ENCODE data around the gene PHC2.

PHC2 gene

DNA sequence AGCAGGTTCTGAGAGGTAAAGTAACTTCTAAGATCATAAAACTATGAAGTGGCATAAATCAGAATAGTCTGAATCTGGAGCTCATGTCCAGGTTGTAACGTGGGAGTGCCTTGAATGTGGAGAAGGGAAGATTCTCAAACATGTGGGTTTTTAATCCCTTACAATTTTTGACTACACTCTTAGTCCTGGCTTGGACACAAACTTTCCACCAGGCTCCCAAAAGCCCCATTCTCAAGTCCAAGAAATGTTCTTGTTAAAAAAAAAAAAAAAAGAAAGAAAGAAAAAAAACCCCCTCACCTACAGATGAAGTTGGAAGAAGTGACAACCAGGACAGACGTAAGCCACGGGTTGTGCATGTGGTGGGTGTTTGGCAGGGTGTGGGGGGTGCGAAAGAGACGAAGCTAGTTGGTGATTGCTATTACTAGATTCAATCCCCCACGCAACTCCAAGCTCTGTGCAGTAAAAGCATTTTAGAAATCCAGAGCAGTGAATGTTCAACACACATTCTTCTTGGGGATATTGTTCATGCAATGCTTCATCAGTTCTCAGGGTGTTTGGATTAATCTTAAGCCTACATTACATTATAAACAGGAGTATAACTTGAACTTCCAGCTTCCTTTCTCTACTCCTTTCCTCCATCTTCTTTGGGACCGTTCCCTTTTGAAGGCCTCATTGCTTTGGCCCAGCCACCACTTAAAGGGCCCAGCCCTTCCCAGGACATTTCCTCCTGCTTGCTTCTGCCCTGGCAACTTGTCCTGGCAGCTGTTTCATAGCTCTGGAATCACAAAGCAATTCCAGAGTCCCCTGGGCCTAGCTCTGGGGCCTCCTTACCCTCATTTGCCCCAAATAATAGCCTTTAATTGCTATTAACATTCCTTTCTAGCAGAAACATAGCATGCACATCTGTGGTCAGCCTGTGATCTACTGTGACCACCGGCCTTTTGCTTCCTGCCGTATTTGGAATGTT lies 41.8 kb downstream of the PHC2 start:
- peak; percentile 94 for DNase-seq

DNA sequence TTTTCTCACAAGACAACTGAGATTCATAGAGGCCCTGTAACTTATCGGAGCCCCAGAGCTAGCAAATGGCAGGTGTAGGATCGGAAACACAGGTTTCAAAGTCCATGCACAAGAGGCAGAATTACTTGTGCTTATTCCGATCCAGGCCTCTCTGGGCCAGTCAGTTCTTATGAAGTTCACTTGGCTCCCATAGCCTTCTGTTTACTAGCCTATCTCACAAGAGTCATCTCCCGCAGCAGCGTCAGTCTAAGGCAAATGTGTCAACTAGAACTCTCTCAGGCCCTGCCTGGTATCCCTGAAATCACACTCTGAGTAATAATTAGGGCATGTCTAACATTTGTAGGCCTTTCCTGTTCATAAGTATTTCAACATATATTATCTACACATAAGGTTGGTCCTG lies 43.3 kb downstream of the PHC2 start:
- DNase-seq, result peak; percentile 82

DNA sequence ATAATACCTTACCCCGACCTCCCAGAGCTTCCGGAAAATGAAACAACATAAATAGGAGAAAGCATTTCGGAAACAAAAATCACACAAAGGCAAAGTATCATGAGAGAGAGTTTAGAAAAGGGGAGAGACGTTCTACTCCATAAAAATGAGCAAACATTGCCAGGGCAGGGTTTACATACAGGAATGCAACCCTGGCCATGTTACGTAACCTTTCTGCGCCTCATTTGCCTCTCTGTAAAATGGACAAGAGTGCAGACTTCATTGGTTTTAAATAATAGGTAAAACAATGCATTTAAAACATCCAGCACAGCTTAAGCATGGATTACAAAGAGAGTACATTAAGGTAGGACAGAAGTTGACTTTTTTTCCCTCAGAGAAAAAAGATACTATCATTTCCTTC lies 45.6 kb downstream of the PHC2 start:
- no peak for DNase-seq

GRCh38 chr1:33384040-33384812 lies 46.7 kb downstream of the PHC2 start:
- peak; percentile 82 for DNase-seq

- DNase-seq, result no peak
These were observed 47.4 kb downstream of the PHC2 start for GRCh38 chr1:33383489-33383888.

- peak; percentile 28 for DNase-seq
These were observed 48.1 kb downstream of the PHC2 start for GRCh38 chr1:33382661-33383415.

- no peak for DNase-seq
These were observed 48.9 kb downstream of the PHC2 start for GRCh38 chr1:33381977-33382376.

DNA sequence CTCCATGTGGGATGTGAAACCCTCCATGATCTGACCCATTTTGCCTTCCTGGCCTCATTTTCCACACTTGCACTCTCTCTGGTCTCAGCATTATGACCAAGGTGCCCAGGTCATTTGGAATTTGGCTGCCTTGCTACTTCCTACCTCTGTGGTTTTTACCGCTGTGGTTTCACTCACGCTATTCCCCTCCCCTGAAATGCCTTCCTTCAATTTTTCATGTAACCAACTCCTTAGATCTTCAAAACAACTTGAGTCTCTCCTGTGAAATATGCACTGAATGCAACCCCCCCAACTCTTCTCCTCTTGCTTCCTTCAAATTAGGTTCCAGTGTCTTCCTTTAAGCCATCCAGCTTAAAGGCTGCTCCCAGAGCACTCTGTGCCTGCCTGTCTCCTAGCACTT lies 50.1 kb downstream of the PHC2 start:
- DNase-seq, result no peak

DNA sequence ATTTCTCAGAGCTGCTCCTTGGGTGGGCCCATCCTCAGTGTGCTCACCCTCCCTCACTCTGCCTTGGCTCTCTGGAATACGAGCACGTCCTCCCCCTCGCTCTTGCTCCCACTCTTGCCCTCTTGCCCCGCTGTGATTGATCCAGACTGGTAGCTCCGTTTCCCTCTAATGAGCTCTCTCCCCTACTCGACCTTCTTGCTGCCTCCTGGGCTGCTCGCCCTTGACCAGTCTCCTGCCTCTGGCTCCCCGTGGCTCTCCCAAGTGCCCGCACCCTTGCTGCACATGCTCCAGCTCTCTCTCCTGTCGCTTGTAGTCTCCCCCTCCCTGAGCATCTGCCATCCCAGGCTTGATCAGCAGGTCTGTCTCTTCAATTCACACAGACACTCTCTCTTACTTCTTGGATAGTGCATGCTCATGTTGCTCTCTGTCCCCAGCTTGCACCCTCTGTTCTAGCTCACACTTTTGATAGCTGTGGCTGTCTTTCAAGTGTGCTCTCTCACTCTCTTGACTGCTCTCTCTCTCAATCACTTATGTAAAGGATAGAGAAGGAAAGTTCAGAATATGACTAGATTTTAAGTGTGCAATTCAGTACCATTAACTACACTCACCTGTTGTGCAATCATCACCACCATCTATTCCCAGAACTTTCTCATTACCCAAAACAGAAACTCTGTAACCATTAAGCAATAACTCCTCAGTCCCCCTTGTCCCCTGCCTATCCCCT lies 51.1 kb downstream of the PHC2 start:
- DNase-seq, result no peak

DNA sequence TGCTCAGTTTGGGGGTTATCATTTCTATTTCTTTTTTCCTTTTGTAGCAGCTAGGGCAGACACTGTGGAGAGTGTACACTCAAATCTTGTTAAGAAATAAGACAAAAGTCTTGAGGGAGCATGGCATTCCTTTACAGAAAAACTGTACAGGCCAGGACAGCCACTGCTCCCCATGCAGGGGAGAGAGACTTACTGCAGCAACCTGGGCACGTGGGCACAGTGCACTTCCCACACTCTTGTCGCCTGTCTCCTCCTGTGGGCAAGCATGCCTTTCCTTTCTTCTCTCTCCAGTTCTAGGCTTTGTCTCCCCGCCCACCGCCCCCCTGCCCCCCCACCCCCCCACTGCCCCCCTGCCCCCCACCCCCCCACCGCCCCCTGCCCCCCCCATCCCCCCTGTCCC lies 51.9 kb downstream of the PHC2 start:
- DNase-seq, result no peak

GRCh38 chr1:33378524-33378923 lies 52.4 kb downstream of the PHC2 start:
- no peak for DNase-seq

DNA sequence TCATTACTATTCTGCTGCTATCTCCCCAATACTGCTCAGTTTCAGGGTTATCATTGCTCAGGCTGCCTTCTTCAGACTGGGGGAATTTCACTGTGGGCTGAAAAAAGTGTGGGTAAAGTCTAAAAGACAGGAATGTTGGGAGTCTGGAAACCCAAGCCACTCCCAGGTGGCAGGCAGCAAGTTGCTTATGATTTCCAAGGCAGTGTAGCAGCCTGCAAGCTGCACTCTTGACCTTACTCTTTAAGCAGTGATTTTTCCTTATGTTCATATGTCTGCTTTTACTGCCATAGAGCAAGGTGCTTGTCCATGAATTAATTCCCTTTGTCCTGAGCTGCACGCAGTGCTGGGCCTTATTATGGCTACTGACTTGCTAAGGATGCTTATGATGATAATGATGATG lies 53.1 kb downstream of the PHC2 start:
- no peak for DNase-seq

DNA sequence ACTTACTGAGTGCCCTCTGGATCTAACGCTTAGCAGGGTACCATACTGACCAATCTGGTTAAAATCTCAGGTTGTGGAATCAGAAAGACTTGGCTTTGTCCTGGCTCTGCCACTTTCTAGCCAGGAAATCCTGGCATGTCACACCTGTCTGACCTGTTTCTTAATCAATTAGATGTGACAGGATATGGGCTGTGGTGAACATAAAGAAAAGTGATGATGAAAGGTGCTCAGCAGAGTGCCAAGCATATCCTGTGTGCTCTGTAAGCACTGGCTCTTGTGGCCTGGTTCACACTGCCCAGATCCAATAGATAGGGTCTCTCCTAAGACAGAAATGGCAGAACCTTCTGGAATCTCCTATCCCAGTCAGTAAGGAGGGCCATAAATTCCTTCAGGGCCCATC lies 53.9 kb downstream of the PHC2 start:
- DNase-seq, result no peak

DNA sequence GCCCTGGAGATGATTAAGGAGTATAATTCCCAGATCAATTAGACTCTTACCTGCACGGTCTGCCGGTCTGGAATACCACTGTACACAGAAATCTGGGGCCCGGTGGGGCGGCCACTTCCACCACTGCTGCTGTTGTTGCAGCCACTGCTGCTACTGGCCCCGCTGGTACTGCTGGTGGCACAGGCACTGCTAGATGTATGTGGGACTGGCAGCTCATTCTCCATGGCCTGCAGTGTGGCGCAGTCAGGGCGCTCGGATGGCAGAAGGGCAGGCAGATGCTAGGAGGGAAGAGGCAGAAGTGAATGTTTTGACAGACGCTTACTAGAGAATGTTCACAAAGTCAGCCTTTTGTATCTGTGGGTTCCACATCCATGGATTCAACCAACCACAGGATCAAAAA lies 55.6 kb downstream of the PHC2 start:
- no peak for DNase-seq

DNA sequence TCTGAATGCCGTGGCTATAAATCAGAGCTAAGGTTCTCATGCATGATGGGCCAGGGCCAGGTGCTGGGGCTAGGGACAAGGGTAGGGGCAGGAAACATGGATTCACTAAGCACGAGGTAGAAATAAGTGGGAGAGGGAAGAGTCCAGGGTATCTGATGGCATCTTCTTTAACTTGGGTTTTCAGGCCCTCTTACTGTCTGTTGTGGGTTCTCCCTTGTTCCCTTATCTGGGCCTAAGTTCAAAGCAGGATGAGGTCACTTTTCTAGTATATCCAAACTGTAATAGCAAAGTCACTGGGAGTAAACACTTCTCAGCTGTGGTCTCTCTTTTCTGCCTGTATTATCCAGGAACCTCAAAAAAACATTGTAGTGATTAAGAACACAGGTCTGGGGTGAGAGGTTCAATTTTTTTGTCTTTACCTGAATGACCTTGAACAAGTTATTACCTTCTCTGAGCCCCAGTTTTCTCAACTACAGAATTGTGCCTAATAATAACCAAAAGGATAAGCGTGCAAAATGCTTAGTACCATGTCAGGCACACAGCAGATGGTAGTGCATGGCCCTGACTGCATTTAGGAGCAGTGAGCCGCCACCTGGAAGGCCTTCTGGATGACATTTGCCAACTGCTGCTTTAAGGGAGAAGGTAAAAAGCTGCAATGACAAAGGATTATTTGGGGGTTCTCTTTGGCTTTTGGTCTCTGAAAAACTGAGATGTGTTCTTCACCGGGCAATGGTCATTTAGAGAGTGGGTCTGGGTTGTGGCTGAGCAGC lies 56.4 kb downstream of the PHC2 start:
- DNase-seq, result no peak

GRCh38 chr1:33373606-33374005 lies 57.3 kb downstream of the PHC2 start:
- DNase-seq, result no peak

GRCh38 chr1:33372677-33373076 lies 58.2 kb downstream of the PHC2 start:
- DNase-seq, result no peak

DNA sequence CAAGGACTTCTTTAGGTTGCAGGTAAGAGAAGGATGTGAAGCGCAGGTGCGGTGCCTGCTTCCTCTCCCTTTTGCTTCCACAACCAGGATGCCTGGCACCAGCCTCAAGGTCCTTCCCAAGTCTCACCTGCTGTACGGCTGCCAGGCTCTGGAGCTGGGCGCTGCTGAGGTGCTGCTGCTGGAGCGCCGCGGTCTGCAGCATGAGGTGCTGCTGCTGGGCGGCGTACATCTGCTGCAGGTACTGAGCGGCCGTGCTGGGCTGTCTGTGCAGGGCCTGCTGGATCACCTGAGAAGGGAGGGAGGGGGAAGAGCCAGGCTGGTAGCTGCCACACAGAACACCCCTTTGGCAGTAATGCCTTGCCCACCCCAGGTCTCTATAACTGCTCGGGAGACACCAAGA lies 58.7 kb downstream of the PHC2 start:
- no peak for DNase-seq

DNA sequence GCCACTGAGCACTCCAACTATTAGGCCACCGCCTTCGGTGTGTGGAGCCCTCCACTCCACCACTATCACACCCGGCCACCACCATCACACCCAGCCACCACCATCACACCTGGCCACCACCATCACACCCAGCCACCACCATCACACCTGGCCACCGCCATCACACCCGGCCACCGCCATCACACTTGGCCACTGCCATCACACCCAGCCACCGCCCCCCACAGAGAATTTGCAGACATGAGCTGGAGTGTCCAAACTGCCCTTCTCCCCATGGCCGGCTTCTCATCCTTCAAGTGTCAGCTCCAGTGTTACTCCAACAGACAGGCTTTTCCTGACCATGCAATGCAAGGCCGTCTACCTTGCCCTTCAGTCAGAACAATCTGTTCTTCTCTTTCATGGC lies 59.6 kb downstream of the PHC2 start:
- no peak for DNase-seq

DNA sequence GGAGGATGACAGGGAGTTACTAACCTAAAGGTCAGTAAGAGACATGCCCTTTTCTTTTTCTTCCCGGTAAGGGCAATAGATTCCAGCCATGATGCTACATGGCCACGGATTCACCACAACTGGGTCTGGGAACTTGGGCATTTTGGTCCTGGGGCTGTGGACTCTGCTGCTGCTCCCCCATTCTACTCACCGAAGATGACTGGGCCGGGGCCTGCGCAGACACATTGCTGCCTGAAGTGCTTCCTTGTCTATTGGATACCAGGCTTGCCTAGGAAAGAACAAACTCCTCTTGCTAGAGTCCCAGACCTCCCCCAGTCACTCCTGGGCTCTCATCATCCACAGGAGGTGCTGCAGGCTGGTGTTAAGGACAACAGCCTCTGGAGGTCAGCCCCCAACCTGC lies 60.1 kb downstream of the PHC2 start:
- no peak for DNase-seq

GRCh38 chr1:33370301-33370700 lies 60.6 kb downstream of the PHC2 start:
- peak; percentile 54 for DNase-seq

GRCh38 chr1:33369764-33370163 lies 61.1 kb downstream of the PHC2 start:
- no peak for DNase-seq

Measured in fibroblast of skin of scalp (primary cell).